Inflammatory macrophage (primary cell): ENCODE data around the gene THG1L.

ENCODE experiments used
- DNase-seq, 2 donors: peaks; one replicate each; pipeline ENCODE4 v3.0.0-alpha.2; 2020 to 2022

Gene THG1L

GRCh38 chr5:157761690-157762621 lies 30.7 kb downstream of the THG1L start:
- peak; percentile 51 to 54 for DNase-seq

- DNase-seq: no peak
Observed at GRCh38 chr5:157764531-157764930, 33.3 kb downstream of the THG1L start.

GRCh38 chr5:157766442-157766841 lies 35.2 kb downstream of the THG1L start:
- no peak for DNase-seq

- no peak for DNase-seq
Observed at GRCh38 chr5:157766902-157767301, 35.7 kb downstream of the THG1L start.

GRCh38 chr5:157767689-157768088 lies 36.5 kb downstream of the THG1L start:
- DNase-seq: no peak

- DNase-seq: no peak
Observed at GRCh38 chr5:157770665-157771064, 39.4 kb downstream of the THG1L start.

GRCh38 chr5:157772127-157772526 lies 40.9 kb downstream of the THG1L start:
- no peak for DNase-seq

- no peak for DNase-seq
Observed at GRCh38 chr5:157778121-157778805, 47.0 kb downstream of the THG1L start.

GRCh38 chr5:157779221-157779620 lies 48.0 kb downstream of the THG1L start:
- no peak for DNase-seq

- no peak for DNase-seq
Observed at GRCh38 chr5:157785801-157786200, 54.6 kb downstream of the THG1L start.
